ENCODE measurements around the gene ZNF362.
"Not testable (repeated sequence)": the region's sequence is repeated elsewhere in the genome, so short reads cannot be mapped to it uniquely, and the experiment has no call there.

ZNF362 gene

DNA sequence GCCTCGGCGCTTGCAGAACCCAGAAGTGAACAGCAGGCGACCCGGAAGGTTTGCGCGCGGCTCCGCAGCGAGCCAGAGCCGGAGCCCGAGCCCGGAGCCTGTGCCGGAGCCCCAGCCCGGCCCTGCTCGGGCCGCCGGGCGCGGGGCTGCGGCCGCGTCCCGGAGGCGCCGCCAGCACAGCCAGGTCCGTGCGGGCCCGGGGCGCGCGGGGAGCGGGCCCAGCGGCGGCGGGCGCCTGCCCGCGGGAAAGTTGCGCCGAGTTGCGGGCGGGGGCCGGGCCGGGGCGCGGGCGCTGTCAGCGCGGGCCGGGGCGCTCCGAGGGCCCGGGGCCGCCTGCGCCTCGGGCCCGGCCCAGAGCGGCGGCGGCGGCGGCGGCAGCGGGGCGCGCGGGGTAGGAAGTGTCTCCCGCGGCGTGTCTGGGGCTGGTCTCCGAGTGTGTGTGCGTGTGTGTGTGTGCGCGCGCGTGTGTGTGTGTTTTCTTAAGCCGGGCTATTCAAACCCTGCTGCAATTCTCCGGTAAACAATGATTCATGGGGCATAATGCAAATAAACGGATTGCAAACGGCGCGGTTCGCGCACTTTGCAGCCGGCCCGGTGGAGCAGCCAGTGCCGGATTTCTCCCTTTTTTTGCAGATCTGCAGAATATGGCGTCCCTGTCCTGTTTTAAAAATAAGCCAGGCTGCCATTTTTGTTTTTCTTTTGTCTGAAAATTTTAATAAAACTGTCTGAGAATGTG is at the start of gene ZNF362:
TSS of gene ZNF362 (plus strand) at position 22 of the 736 bp plus-strand sequence. CDS start 14,083 bp downstream, outside the sequence.
- DNase-seq: peak; percentile 48

GRCh38 chr1:33211972-33212371 is 44.3 kb upstream of the ZNF362 start:
- no peak for DNase-seq

- DNase-seq: no peak
Measured at GRCh38 chr1:33219886-33220661, 36.2 kb upstream of the ZNF362 start.

DNA sequence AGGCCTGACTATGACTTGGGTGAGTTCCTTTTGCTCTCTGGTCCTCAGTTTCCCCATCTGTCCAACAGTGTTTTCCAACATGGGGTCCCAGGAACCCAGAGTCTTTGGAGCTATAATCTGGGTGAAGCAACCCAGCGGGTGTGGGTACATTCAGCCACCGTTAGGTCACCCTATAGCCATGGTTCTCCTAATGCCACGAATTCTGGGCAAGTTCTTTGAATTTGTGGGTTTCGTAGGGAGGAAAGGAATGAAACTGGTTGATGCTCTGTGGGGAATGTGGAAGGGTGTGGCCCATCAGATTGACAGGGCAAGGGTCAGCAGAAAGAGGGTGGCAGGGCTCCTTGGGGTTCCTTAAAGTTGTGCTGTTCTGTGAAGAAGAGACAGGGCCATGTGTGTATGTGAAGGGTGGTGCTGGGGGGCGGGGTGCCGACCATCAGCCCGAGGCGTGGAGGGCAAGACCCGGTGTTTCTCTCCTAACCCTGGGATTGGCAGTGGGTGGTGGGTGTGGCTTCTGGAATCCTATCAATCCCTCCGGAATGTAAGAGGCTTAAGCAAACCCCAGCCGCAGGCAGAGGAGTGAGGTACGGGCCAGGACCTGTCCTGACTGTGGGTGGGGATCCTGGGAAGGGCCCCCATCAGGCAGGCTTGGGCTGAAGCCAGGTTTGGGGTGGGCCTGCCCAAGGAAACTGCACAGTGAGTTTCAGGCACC is 35.5 kb upstream of the ZNF362 start:
- no peak for DNase-seq

GRCh38 chr1:33221385-33221758 is 34.9 kb upstream of the ZNF362 start:
- DNase-seq: no peak

DNA sequence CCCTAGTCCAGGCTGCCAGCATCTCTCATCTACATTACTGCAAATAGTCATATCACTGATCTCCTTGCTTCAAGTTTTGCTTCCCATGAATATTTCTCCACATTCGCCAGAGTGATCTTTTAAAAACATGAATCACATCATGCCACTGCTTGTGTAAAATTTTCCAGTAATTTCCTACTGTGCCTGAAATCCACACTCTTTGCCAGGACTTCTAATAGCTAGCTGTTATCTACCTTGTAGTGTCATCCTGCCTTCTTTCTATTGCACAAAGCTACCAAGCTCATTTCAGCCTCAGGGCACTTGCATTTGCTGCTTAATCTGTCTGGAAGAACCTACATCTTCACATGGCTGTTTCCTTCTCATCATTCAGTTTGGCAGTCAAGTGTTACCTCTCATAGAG is 33.9 kb upstream of the ZNF362 start:
- DNase-seq: no peak

- no peak for DNase-seq
Measured at GRCh38 chr1:33224166-33224707, 32.1 kb upstream of the ZNF362 start.

DNA sequence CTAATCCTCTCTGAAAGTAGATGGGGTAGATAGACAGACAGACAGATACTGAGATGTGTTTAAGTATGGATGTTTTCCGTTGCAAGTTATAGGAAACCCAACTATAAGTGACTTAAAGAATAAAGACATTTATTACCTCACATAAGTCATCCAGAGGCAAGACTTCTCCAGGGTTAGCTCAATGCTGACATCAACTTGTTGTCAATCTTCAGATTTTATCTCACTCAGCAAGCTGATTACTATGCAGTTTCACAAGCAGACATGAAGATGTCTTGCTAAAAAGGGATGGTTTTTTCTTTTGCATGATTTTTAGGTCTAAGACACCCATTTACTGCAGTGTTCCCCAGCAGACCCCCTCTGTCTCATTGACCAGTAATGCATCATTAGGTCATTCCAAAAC is 30.7 kb upstream of the ZNF362 start:
- DNase-seq: no peak

DNA sequence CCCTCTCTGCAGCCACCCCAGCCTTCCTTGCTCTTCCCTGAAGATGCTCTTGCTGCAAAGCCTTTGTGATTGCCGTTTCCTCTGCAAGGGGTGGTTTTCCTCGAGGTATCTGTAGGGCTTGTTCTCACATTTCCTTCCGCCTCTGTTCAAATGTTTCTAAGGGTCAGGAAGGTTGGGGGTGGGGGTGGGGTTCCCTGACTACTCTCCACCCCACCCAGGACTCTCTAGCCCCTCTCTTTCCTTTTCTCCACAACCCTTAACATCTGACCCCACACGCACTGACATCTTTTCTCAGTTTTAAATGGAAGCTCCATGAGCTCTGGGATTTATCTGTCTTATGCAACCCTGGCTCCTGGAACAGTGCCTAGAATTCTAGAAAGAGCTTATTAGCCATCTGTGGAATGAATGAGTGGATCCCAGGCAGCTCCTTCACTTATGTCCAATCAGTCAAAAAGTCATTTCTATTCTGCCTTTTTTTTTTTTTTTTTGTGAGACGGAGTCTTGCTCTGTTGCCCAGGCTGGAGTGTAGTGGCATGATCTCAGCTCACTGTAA is 27.3 kb upstream of the ZNF362 start:
- DNase-seq: no peak

DNA sequence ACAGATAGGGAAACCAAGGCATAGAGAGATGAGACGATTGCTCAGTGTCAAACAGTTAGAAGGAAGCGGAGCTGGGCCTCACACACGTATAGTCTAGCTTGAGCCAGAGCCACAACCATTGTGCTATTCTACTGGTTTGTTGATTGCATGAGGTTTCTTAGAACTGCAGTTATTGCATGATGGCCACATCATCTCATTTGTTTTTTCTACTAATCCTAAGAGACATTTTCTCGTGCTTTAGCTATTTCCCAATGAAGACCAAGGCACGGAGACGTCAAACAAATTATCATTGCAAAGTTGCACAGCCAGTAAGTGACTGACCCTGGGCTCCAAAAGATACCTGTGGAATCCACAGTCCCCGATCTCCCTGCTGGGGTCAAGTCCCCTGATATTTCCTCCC is 25.1 kb upstream of the ZNF362 start:
- no peak for DNase-seq

DNA sequence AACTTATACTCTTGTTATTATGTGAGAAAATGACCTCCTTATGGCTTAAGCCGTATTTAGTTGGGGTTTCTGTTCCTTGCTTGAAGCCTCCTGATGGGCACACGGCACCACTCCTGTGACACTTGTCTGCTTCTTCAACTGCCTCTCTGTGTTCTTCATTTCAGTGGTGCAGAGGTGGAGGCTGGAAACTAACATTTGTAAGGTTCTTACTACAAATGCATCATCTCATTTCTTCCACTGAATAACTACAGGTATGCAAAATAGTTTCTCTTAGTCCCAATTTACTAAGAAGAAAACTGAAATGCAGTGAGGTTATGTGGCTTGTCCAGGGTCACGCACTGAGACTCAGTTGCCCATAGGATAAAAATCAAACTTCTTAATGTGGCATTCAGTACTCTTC is 23.6 kb upstream of the ZNF362 start:
- DNase-seq: no peak

GRCh38 chr1:33234131-33234530 is 22.2 kb upstream of the ZNF362 start:
- no peak for DNase-seq

GRCh38 chr1:33234588-33234990 is 21.7 kb upstream of the ZNF362 start:
- DNase-seq: no peak

GRCh38 chr1:33235521-33235920 is 20.8 kb upstream of the ZNF362 start:
- DNase-seq: no peak

DNA sequence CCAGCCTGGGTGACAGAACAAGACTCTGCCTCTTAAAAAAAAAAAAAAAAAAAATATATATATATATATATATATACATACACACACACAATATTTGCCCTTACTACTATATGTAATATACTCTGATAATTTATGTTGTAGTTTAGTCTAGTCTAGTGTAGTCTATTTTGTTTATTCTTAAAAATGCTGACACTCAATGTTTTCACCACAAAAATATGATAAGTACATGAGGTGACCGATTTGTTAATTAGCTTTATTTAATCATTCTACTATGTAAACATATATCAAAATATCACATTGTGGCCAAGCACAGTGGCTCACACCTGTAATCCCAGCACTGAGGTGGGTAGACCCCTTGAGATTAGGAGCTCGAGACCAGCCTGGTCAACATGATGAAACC is 19.8 kb upstream of the ZNF362 start:
- no peak for DNase-seq

DNA sequence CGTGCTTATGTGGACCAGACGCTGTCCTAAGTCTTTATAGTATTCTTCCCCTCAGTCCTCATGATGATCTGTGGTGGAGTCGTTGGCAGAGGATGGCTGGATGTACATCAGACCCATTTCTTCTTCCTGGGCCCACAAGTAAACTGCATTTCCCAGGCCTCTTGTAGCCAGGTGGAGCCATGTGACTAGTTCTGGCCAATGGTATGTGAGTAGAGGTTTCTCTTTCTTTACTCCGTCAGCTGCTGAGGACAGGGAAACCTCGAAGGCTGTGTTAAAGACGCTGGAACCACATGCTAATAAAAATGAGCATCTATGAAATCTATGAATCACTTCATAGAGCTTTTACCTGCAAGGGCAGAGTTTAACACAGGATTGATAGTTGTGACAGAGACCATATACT is 18.7 kb upstream of the ZNF362 start:
- DNase-seq: no peak

DNA sequence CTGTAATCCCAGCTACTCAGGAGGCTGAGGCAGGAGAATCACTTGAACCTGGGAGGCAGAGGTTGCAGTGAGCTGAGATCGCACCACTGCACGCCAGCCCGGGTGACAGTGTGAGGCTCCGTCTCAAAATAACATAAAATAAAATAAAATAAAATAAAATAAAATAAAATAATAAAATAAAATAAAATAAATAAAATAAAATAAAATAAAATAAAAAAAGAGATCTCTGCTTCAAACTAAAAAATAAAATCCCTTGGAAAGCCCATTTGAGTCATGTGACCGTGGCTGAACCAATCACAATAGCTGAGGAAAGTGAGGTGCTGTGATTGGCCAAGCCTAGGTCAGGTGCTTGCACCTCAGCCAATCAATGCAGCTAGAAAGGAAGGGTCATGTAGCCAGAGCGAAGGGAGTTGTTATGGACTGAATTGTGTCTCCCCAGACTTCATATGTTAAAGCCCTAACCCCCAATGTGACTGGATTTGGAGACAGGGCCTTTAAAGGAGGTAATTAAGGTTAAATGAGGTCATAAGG is 18.0 kb upstream of the ZNF362 start:
- not testable (repeated sequence) for DNase-seq

- DNase-seq: not testable (repeated sequence)
Measured at GRCh38 chr1:33239410-33239809, 16.9 kb upstream of the ZNF362 start.

DNA sequence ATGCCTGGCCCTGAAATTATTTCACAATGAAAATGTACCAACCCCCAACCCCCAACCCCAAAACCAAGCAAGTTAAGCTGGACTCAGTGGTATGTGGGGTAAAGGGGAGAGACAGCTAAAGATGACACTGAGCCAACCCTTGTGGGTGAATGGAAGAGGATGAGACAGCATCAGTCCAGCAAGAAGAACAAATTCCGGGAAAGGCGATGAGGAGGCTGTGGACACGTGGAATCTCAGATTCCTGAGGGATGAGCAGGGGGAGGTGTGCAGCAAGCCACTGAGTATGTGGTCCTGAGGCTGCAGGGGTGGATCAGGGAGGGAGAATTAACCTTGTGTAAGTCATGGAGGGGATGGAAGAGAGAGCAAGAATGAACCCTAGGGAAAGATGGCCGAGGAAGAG is 14.4 kb upstream of the ZNF362 start:
- DNase-seq: no peak

- DNase-seq: no peak
Measured at GRCh38 chr1:33242652-33243051, 13.6 kb upstream of the ZNF362 start.

DNA sequence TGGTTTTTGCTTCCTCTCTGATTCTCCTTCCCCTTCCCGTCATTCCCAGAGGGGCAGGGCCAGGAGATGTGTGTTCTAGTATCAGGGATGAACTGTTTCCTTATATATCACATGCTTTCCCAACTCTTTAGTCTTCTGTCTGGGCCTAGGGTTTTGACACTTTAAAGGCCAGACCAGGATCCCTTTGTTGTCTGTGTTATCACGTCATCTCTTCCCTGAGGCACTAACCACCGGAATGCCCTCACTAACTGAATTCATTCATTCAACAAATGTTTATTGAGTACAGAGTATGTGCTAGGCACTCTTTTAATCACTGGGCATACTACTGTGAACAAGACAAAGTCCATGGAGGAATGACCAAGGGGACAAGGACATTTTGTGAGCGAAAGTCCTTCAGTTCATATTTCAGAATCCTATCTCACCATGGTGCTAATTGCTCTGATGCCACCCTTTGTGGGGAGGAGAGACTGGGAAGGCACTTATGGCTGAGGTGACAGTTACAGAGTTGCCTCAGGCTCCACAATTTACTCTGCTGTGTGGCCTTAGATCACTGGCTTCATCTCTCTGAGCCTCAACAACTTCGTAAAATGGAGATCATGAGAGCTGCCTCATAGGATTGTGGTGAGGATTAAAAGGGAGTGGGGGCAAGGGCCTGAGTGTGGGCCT is 12.0 kb upstream of the ZNF362 start:
- DNase-seq: peak; percentile 55

DNA sequence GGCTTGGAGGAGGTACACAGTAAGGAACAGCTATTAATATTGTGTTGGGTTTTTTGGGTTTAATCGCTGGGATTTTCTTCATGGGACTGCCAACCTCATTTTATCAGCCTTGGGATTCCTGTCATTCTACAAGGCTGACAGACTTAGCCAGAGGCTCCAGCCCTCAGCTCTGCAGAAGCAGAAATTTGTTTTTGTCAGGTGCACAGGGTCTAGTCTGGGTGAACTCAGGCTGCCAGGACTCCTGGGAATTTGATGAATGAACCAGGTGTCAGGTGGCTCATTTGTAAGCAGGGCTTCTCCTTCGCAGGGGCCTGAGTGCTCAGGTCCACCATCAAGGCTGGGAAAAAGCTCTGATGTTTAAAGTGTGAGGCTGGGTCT is 11.5 kb upstream of the ZNF362 start:
- DNase-seq: peak; percentile 25

Measured in DMS153 (cell line).